ENCODE measurements around the gene GATAD1. TPM values are rescaled to one million over a fixed set of nuclear protein-coding genes. Genes with fewer than 3 reads are reported as not detected.

The GATAD1 gene
- total and polyA plus RNA-seq, 2 of the 8 experiments (the other 6 are each of a cell fraction or from before 2014, with no cell fraction given), result 17.1 to 34.7 TPM

GRCh38 chr7:92425311-92425947 lies 21.9 kb upstream of the GATAD1 start:
- DNase-seq (ENCODE audit: low read depth in 1 of 2, low spot score in 2 of 2), result peak in 1 of 2 experiments; percentile 60
- Histone ChIP-seq H3K4me3 (ENCODE audit: extremely low read depth in 1 of 4, insufficient read depth in 2 of 4, low read depth in 3 of 4, low read length in 4 of 4) (no peak overlapping the region), H3K4me1 (replicated peaks in 1 of 4; ENCODE audit: control insufficient read depth in 3 of 4, insufficient read depth in 4 of 4, low read length in 3 of 4) (peaks cover 0 to 3% (median 0%) of the 10 kb centered on the region in 4 experiments; a peak in 3 of 7 replicates), H3K27ac (ENCODE audit: low read depth, low read length) (no peak overlapping the region), H3K18ac (ENCODE audit: extremely low read depth, low read length) (no peak overlapping the region), H3K9ac (replicated peaks in 1 of 4; ENCODE audit: extremely low read depth in 1 of 4, low read depth in 3 of 4, low read length in 3 of 4) (no peak overlapping the region), H3K4me2 (ENCODE audit: insufficient read depth in 1 of 2, low read depth in 2 of 2, low read length in 2 of 2) (no peak overlapping the region; a peak in 1 of 4 replicates), H2BK15ac (ENCODE audit: low read length) (no peak overlapping the region), H3K23ac (ENCODE audit: insufficient read length) (no peak overlapping the region), H3K27me3 (replicated peaks in 1 of 4; ENCODE audit: control insufficient read depth in 3 of 4, extremely low read depth in 1 of 4, insufficient read depth in 3 of 4, low read length in 3 of 4) (peaks cover 0 to 2% (median 0%) of the 10 kb centered on the region in 4 experiments; a peak in 2 of 7 replicates), H3K56ac (replicated peaks; ENCODE audit: insufficient read length, low read depth, low read length) (no peak overlapping the region), H4K8ac (ENCODE audit: extremely low read depth, insufficient read depth, low read length) (no peak overlapping the region), H2BK20ac (ENCODE audit: low read length) (no peak overlapping the region), H4K20me1 (replicated peaks in 1 of 2; ENCODE audit: control insufficient read depth in 1 of 2, insufficient read depth in 2 of 2, low read length in 2 of 2) (peaks cover 0 to 3% of the 10 kb centered on the region in 2 experiments), H2BK5ac (ENCODE audit: low read depth, low read length) (no peak overlapping the region), H3K79me2 (ENCODE audit: control insufficient read depth in 1 of 2, insufficient read depth in 2 of 2, low read length in 2 of 2) (no peaks in the 10 kb centered on the region), H3K9me3 (ENCODE audit: insufficient read depth in 2 of 2, low read depth in 1 of 2, low read length in 1 of 2) (no peaks in the 10 kb centered on the region), H3K79me1 (ENCODE audit: low read depth, low read length) (no peaks in the 10 kb centered on the region), H2AFZ (ENCODE audit: low read length) (peak overlapping the region; percentile 72; the same call in 1 of the 2 replicates), H2BK120ac (replicated peaks; ENCODE audit: low read depth, low read length) (no peak overlapping the region), H4K5ac (ENCODE audit: insufficient read length, low read depth, low read length) (no peak overlapping the region), H4K91ac (replicated peaks; ENCODE audit: insufficient read length, low read length) (no peak overlapping the region), H3K14ac (ENCODE audit: insufficient read length) (no peak overlapping the region), H3K23me2 (ENCODE audit: low read depth, low read length) (peaks cover 5% of the 10 kb centered on the region; the same call in 1 of the 2 replicates), H3K4ac (replicated peaks; ENCODE audit: insufficient read length, low read depth, low read length) (no peak overlapping the region), H3K36me3 (ENCODE audit: control insufficient read depth in 2 of 4, insufficient read depth in 4 of 4, low read length in 3 of 4) (no peaks in the 10 kb centered on the region), H2BK12ac (ENCODE audit: low read depth, low read length) (no peak overlapping the region), H2AK5ac (ENCODE audit: low read depth, low read length) (no peak overlapping the region)
- no peak for FAIRE-seq
- ChIA-PET POLR2A (ENCODE audit: partially characterized antibody) (interaction anchor here (0.6 to 4.5 kb wide), 5 partner anchors 12 to 309 kb away, joined by 3 to 34 read pairs (median 3); partner anchors contain the start of gene GATAD1), CTCF (ENCODE audit: partially characterized antibody) (interaction anchor here (0.6 to 10.9 kb wide), 21 partner anchors 9 to 292 kb away, joined by 3 to 159 read pairs (median 4); partner anchors contain the start of genes CYP51A1, GATAD1 and LRRD1)
- TF ChIP-seq MAFK (IDR thresholded peaks at IDR 0.05; ENCODE audit: low read depth, low read length) (no peak), RAD21 (IDR thresholded peaks at IDR 0.05 in 1 of 2, conservative IDR thresholded peaks at IDR 0.05 in 1 of 2; ENCODE audit: low read depth in 2 of 2, low read length in 2 of 2) (peak; percentile 19 to 40), ATF2 (IDR thresholded peaks at IDR 0.05; ENCODE audit: low read length) (no peak), CHD1 (IDR thresholded peaks at IDR 0.05; ENCODE audit: low read depth, low read length) (no peak)
- TF ChIP-seq, protein P1, sequence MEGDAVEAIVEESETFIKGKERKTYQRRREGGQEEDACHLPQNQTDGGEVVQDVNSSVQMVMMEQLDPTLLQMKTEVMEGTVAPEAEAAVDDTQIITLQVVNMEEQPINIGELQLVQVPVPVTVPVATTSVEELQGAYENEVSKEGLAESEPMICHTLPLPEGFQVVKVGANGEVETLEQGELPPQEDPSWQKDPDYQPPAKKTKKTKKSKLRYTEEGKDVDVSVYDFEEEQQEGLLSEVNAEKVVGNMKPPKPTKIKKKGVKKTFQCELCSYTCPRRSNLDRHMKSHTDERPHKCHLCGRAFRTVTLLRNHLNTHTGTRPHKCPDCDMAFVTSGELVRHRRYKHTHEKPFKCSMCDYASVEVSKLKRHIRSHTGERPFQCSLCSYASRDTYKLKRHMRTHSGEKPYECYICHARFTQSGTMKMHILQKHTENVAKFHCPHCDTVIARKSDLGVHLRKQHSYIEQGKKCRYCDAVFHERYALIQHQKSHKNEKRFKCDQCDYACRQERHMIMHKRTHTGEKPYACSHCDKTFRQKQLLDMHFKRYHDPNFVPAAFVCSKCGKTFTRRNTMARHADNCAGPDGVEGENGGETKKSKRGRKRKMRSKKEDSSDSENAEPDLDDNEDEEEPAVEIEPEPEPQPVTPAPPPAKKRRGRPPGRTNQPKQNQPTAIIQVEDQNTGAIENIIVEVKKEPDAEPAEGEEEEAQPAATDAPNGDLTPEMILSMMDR (IDR thresholded peaks at IDR 0.05; ENCODE audit: control extremely low read depth in 1 of 3, insufficient read depth in 1 of 3, low read depth in 1 of 3, low read length in 3 of 3), result peak in 2 of 3 experiments; percentile 20 to 28; a peak in 1 of 4 replicates
- WGBS, 2 experiments (ENCODE audit: extremely low coverage in 1 of 2, insufficient coverage in 1 of 2, insufficient read length in 1 of 2, insufficient replicate concordance in 2 of 2, low coverage in 1 of 2, low lambda C conversion rate in 2 of 2, missing lambda C conversion rate in 1 of 2), result 81% methylated on average over 17 of the region's 20 CpGs; no CpG with 5 or more reads in 1 of the 2 experiments
